ENCODE measurements around the gene EYS.
A peak's percentile ranks its signal among the peaks of the same experiment; 100 is the strongest.

- TF ChIP-seq POLR2AphosphoS5 (IDR thresholded peaks at IDR 0.05) (no peak), POLR2A (IDR thresholded peaks at IDR 0.05) (no peak), CTCF (IDR thresholded peaks at IDR 0.05) (peak in 5 of 7 experiments; percentile 28 to 61 (median 45)), EP300 (IDR thresholded peaks at IDR 0.05) (no peak)
Measured at GRCh38 chr6:63923139-63923739, 1783.8 kb downstream of the EYS start.

Measured in stomach (tissue), 4 donors.